GM18498 (cell line): Measurements from ENCODE around the gene DNAI2.

Source experiments
- ATAC-seq: cut with Tn5 transposase; IDR thresholded peaks from one replicate; pipeline ENCODE4 v1.9.1; 2021; ENCODE audit warnings: mild to moderate bottlenecking, moderate library complexity; ENCODE audit not compliant: unreplicated experiment

Gene DNAI2, protein sequence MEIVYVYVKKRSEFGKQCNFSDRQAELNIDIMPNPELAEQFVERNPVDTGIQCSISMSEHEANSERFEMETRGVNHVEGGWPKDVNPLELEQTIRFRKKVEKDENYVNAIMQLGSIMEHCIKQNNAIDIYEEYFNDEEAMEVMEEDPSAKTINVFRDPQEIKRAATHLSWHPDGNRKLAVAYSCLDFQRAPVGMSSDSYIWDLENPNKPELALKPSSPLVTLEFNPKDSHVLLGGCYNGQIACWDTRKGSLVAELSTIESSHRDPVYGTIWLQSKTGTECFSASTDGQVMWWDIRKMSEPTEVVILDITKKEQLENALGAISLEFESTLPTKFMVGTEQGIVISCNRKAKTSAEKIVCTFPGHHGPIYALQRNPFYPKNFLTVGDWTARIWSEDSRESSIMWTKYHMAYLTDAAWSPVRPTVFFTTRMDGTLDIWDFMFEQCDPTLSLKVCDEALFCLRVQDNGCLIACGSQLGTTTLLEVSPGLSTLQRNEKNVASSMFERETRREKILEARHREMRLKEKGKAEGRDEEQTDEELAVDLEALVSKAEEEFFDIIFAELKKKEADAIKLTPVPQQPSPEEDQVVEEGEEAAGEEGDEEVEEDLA

GRCh38 chr17:74274060-74274708 lies at the start of gene DNAI2:
DNAI2 (plus strand) TSS chr17:74274234; CDS start chr17:74281818, 7,584 bp downstream.
- ATAC-seq: no peak

DNA sequence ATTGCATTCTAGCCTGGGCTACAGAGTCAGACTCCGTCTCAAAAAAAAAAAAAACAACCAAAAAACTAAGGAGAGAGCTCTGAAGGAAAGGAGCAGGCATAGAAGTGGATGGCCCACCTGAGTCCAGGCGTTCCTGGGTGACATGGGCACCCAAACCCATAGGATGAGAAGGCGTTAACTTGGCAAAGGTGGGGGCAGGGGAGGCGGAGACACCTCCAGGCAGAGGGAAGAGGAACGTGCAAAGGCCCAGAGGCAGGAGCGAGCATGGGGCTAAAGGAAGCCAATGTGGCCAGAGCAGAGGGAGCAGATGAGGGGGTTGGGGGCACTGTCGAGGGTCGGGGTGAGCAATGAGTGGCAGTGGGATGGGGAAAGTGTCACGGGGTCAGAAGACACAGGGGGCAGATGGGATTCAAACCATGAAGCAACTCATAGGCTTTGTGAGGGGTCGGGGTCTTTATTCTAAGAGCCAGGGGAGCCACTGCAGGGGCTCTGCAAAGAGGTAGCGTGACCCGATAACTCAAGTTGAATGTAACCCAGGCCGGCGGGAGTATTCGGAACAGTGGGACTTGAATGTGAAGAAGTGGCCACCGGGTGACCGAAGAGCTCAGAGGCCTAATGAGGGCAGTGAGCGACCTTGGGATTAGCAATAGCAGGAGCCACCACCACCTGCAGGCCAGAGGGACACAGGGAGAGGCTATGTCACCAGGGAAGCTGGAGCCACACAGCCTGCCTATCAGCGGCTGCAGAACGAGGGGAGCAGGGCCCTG lies 48.9 kb upstream of the DNAI2 start:
- no peak for ATAC-seq

DNA sequence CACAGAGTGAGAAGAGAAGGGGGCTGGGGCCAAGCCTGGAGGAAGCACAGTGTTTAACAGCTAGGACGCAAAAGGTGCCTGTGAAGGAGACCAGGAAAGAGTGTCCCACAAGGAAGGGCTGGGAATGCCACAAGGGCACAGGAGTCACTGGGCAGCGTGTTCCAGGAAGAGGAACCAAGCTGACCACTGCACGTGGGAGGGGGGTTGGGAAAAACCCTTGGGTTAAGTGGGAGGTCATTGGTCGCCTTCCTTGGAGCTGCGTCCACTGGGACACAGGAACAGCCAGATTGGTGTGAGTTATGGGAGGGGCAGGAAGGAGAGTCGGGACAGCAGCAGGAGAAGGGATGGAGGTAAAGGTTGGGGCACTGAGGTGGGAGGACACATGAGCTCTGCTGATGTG lies 47.8 kb upstream of the DNAI2 start:
- no peak for ATAC-seq

DNA sequence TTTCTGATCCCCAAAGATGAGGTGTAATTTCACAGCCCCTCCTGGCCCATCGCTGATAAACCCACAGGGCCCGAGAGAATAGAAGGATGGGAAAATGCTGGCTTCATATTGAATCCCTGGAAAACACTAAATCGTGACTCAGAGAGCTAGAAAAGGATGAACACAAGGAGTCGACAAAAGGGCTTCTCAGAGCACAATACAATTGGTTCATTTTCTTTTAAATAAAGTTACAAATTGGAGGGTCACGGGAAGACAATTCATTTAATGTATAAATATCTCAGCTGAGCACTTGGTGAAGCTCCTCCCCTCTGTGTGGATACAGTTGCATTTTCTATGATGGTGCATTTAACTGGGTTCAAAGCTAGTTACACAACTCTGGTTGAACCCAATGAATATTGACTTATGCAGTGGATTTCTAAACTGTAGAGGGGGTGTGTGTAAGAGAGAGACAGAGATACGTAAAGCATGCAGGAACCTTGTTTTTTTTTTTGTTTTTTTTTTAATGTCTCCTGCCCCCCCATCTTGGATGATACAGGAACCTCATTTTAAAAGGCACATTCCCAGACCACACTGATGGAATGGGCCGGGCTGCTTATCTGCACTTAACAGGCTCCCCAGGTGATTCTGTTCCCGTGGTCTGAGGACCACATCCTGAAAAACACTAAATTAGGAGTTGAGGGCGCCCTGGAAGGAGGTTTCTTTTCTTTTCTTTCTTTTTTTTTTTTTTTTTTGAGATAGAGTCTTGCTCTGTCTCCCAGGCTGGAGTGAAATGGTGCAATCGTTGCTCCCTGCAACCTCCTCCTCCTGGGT lies 46.6 kb upstream of the DNAI2 start:
- ATAC-seq: no peak

DNA sequence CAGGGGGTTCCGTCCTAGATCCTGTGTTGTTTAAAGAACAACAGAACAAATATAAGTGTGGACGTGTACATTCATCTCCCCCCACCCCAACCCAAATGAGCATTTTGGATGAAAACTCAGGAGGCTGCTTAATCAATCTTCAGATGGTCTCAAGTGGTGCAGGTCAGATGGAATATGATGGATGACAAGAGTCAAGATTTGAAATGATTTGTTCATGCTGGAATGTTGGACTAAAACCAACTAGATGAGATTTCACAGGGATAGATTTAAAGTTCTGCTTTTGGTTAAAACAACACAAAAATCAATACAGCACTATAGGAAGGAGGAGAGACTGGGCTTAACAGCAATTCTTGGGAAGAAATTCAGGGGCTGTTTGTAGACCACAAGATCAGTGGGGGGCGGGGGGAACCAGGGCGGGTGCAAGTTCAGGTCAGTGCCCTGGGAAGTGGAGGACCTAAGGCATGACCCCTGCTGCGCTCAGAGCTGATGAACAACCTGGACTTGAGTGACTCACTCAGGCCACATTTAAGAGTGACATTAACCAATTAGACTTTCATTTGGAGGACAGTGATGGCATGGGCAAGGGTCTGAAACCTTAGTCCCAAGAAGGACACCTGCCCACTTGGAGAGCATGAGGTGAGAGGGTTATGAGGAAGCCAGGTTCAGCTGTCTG lies 45.6 kb upstream of the DNAI2 start:
- no peak for ATAC-seq

GRCh38 chr17:74230896-74231295 lies 43.1 kb upstream of the DNAI2 start:
- no peak for ATAC-seq

GRCh38 chr17:74231928-74232907 lies 41.8 kb upstream of the DNAI2 start:
- no peak for ATAC-seq

DNA sequence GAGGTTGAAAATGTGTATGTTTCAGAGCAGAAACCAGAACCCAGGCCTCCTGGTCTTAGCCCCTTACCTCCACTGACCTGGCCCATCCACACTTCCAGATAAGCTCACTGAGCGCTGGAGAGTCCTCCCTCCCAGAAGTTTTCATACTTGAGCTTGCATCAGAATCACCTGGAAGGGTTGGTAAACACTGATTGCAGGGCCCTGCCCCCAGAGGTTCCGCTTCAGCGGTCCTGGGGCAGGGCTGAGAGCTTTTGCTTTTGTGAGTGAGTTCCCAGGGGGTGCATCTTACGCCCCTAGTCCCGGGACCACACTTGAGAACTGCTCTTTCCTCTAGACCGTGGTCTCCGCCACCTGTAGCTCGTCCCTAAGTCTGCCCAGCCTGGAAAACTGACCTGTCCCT lies 40.1 kb upstream of the DNAI2 start:
- no peak for ATAC-seq

GRCh38 chr17:74234486-74234885 lies 39.5 kb upstream of the DNAI2 start:
- ATAC-seq: no peak

- ATAC-seq: no peak
These were observed 38.9 kb upstream of the DNAI2 start for GRCh38 chr17:74235040-74235581.

DNA sequence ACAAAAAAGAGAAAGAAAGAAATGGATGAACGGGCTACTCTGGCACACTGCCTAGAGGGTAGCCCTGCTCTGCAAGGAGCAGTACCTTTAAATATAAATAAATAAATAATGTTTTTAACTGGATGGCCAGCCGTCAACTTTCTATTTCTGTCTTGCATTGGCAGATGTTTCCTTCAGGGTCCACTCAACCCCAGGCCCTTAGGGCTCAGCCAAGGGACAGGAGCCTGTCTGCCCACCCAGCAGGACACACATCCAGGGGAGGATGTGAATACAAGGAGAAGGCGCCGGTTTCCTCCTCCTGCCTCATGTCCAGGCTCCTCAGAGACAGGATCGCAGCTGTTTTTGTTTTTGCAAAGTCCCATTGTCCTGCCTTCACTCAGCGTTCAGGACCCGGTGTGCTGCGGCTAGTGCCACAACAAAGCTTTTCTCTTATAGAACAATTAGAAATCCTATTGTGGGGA lies 38.1 kb upstream of the DNAI2 start:
- ATAC-seq: no peak

GRCh38 chr17:74237321-74237720 lies 36.7 kb upstream of the DNAI2 start:
- ATAC-seq: no peak

- no peak for ATAC-seq
These were observed 34.9 kb upstream of the DNAI2 start for GRCh38 chr17:74239172-74239571.

GRCh38 chr17:74240618-74241205 lies 33.3 kb upstream of the DNAI2 start:
- no peak for ATAC-seq

- no peak for ATAC-seq
These were observed 32.6 kb upstream of the DNAI2 start for GRCh38 chr17:74241431-74241830.

GRCh38 chr17:74241847-74242246 lies 32.2 kb upstream of the DNAI2 start:
- ATAC-seq: no peak

- no peak for ATAC-seq
These were observed 30.9 kb upstream of the DNAI2 start for GRCh38 chr17:74243013-74243755.
